ENCODE results near the gene CLDN17.

CLDN17 gene

GRCh38 chr21:30166705-30167104 is at the start of gene CLDN17:
CLDN17 (minus strand) TSS chr21:30166805; CDS start chr21:30166617, 188 bp downstream.
- Histone ChIP-seq H3K9me3 (no peaks in the 10 kb centered on the region), H3K36me3 (no peaks in the 10 kb centered on the region), H3K27ac (no peak within 1 kb of the TSS), H4K20me1 (no peaks in the 10 kb centered on the region), H3K4me3 (no peak within 1 kb of the TSS), H3K4me1 (no peaks in the 10 kb centered on the region), H3K4me2 (no peak within 1 kb of the TSS), H3K27me3 (no peaks in the 10 kb centered on the region), H3K9ac (no peak within 1 kb of the TSS)
- no peak for TF ChIP-seq Cebpa-rat (IDR thresholded peaks at IDR 0.05)

GRCh38 chr21:30216041-30216723 is 49.6 kb upstream of the CLDN17 start, which contains the start of gene CLDN8:
CLDN8 (minus strand) TSS chr21:30216097; CDS start chr21:30215925, 172 bp downstream.
- Histone ChIP-seq H3K27me3 (no peaks in the 10 kb centered on the region), H3K4me2 (no peak within 1 kb of the TSS), H3K27ac (no peak within 1 kb of the TSS), H3K9ac (no peak within 1 kb of the TSS), H4K20me1 (no peaks in the 10 kb centered on the region), H3K4me1 (no peaks in the 10 kb centered on the region), H3K4me3 (no peak within 1 kb of the TSS), H3K36me3 (no peaks in the 10 kb centered on the region), H3K9me3 (no peaks in the 10 kb centered on the region)
- TF ChIP-seq Cebpa-rat (IDR thresholded peaks at IDR 0.05), result no peak

- H3K36me3 ChIP-seq, result no peaks in the 10 kb centered on the region
- H3K4me1 ChIP-seq, result no peaks in the 10 kb centered on the region
- no peak overlapping the region for H3K27ac ChIP-seq
- H3K27me3 ChIP-seq, result no peaks in the 10 kb centered on the region
- TF ChIP-seq Cebpa-rat (IDR thresholded peaks at IDR 0.05), result no peak
- no peak overlapping the region for H3K4me3 ChIP-seq
- H3K4me2 ChIP-seq, result no peak overlapping the region
- no peaks in the 10 kb centered on the region for H4K20me1 ChIP-seq
- no peak overlapping the region for H3K9ac ChIP-seq
- no peaks in the 10 kb centered on the region for H3K9me3 ChIP-seq
Observed at GRCh38 chr21:30211071-30211470, 44.5 kb upstream of the CLDN17 start.

GRCh38 chr21:30209601-30210000 is 43.0 kb upstream of the CLDN17 start:
- H3K4me1 ChIP-seq, result no peaks in the 10 kb centered on the region
- no peaks in the 10 kb centered on the region for H3K36me3 ChIP-seq
- TF ChIP-seq Cebpa-rat (IDR thresholded peaks at IDR 0.05), result no peak
- no peak overlapping the region for H3K9ac ChIP-seq
- H4K20me1 ChIP-seq, result no peaks in the 10 kb centered on the region
- no peak overlapping the region for H3K4me3 ChIP-seq
- no peak overlapping the region for H3K27ac ChIP-seq
- H3K27me3 ChIP-seq, result no peaks in the 10 kb centered on the region
- H3K9me3 ChIP-seq, result no peaks in the 10 kb centered on the region
- no peak overlapping the region for H3K4me2 ChIP-seq

GRCh38 chr21:30207252-30207579 is 40.6 kb upstream of the CLDN17 start:
- Histone ChIP-seq H3K4me1 (no peaks in the 10 kb centered on the region), H3K36me3 (no peaks in the 10 kb centered on the region), H3K27ac (no peak overlapping the region), H4K20me1 (no peaks in the 10 kb centered on the region), H3K9ac (no peak overlapping the region), H3K4me3 (no peak overlapping the region), H3K27me3 (no peaks in the 10 kb centered on the region), H3K9me3 (no peaks in the 10 kb centered on the region), H3K4me2 (no peak overlapping the region)
- no peak for TF ChIP-seq Cebpa-rat (IDR thresholded peaks at IDR 0.05)

- Histone ChIP-seq H3K4me3 (no peak overlapping the region), H3K27ac (no peak overlapping the region), H4K20me1 (no peaks in the 10 kb centered on the region), H3K36me3 (no peaks in the 10 kb centered on the region), H3K4me2 (no peak overlapping the region), H3K27me3 (no peaks in the 10 kb centered on the region), H3K9ac (no peak overlapping the region), H3K9me3 (no peaks in the 10 kb centered on the region), H3K4me1 (no peaks in the 10 kb centered on the region)
- no peak for TF ChIP-seq Cebpa-rat (IDR thresholded peaks at IDR 0.05)
Observed at GRCh38 chr21:30206551-30207251, 40.1 kb upstream of the CLDN17 start.

- Histone ChIP-seq H3K27ac (no peak overlapping the region), H4K20me1 (no peaks in the 10 kb centered on the region), H3K36me3 (no peaks in the 10 kb centered on the region), H3K4me3 (no peak overlapping the region), H3K4me1 (no peaks in the 10 kb centered on the region), H3K27me3 (no peaks in the 10 kb centered on the region), H3K4me2 (no peak overlapping the region), H3K9ac (no peak overlapping the region), H3K9me3 (no peaks in the 10 kb centered on the region)
- TF ChIP-seq Cebpa-rat (IDR thresholded peaks at IDR 0.05), result no peak
Observed at GRCh38 chr21:30200000-30200399, 33.4 kb upstream of the CLDN17 start.

- Histone ChIP-seq H3K4me3 (no peak overlapping the region), H3K27ac (no peak overlapping the region)
Observed at GRCh38 chr21:30194701-30195299, 28.2 kb upstream of the CLDN17 start.

GRCh38 chr21:30193201-30193600 is 26.6 kb upstream of the CLDN17 start:
- no peaks in the 10 kb centered on the region for H3K9me3 ChIP-seq
- no peaks in the 10 kb centered on the region for H4K20me1 ChIP-seq
- H3K4me3 ChIP-seq, result no peak overlapping the region
- no peaks in the 10 kb centered on the region for H3K36me3 ChIP-seq
- no peak overlapping the region for H3K4me2 ChIP-seq
- TF ChIP-seq Cebpa-rat (IDR thresholded peaks at IDR 0.05), result no peak
- H3K9ac ChIP-seq, result no peak overlapping the region
- no peak overlapping the region for H3K27ac ChIP-seq
- H3K4me1 ChIP-seq, result no peaks in the 10 kb centered on the region
- H3K27me3 ChIP-seq, result no peaks in the 10 kb centered on the region

More at GRCh38 chr21:30194701-30195299, 28.2 kb upstream of the CLDN17 start:
- H3K9ac ChIP-seq, result no peak overlapping the region
- H4K20me1 ChIP-seq, result no peaks in the 10 kb centered on the region
- H3K27me3 ChIP-seq, result no peaks in the 10 kb centered on the region
- TF ChIP-seq Cebpa-rat (IDR thresholded peaks at IDR 0.05), result no peak
- no peaks in the 10 kb centered on the region for H3K9me3 ChIP-seq
- no peaks in the 10 kb centered on the region for H3K36me3 ChIP-seq
- no peak overlapping the region for H3K4me2 ChIP-seq
- no peaks in the 10 kb centered on the region for H3K4me1 ChIP-seq

- Histone ChIP-seq H3K4me3 (no peak overlapping the region), H3K4me2 (no peak overlapping the region), H3K27ac (no peak overlapping the region), H3K27me3 (no peaks in the 10 kb centered on the region), H3K9ac (no peak overlapping the region), H3K36me3 (no peaks in the 10 kb centered on the region), H3K4me1 (no peaks in the 10 kb centered on the region), H4K20me1 (no peaks in the 10 kb centered on the region), H3K9me3 (no peaks in the 10 kb centered on the region)
- no peak for TF ChIP-seq Cebpa-rat (IDR thresholded peaks at IDR 0.05)
Observed at GRCh38 chr21:30190554-30190953, 23.9 kb upstream of the CLDN17 start.

Measured in BLaER1 (cell line).